22Rv1 (cell line): ENCODE measurements around the gene VEGFA.
A peak's percentile ranks its signal among the peaks of the same experiment; 100 is the strongest.

Source experiments
- H3K27ac ChIP-seq: fragments of 450-650 bp; 2 replicates; pipeline ENCODE4 v1.5.1; 2017
- ZFX ChIP-seq: fragments of 450-650 bp; IDR thresholded peaks from 2 replicates; pipeline ENCODE4 v1.6.1; 2017; ENCODE audit warnings: antibody characterized with exemption, borderline replicate concordance
- TF ChIP-seq, protein P1 (sequence below): fragments of 450-650 bp; IDR thresholded peaks from 2 replicates; pipeline ENCODE4 v1.5.1; 2017; ENCODE audit warnings: mild to moderate bottlenecking

The VEGFA gene

DNA sequence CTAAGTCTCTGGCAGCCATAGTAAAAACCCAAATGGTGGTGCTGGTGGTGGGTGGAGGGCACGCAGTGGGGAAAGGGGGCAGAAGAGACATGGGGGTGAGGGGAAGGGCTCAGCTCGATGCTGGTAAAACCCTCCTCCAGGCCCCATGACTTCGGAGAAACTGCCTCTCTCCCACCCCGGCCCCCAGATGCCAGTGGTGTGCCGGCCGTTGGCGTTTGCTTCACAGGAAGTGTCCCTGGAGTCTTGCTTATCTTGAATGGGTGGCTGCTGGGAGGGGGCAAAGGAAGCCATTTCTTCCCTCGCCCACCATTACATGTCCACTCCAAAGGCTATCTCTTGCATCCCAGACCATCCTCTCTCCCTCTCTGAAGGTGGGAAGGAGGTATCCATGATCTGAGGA, 25.4 kb downstream of the VEGFA start:
- no peak overlapping the region for H3K27ac ChIP-seq
- TF ChIP-seq, protein P1, sequence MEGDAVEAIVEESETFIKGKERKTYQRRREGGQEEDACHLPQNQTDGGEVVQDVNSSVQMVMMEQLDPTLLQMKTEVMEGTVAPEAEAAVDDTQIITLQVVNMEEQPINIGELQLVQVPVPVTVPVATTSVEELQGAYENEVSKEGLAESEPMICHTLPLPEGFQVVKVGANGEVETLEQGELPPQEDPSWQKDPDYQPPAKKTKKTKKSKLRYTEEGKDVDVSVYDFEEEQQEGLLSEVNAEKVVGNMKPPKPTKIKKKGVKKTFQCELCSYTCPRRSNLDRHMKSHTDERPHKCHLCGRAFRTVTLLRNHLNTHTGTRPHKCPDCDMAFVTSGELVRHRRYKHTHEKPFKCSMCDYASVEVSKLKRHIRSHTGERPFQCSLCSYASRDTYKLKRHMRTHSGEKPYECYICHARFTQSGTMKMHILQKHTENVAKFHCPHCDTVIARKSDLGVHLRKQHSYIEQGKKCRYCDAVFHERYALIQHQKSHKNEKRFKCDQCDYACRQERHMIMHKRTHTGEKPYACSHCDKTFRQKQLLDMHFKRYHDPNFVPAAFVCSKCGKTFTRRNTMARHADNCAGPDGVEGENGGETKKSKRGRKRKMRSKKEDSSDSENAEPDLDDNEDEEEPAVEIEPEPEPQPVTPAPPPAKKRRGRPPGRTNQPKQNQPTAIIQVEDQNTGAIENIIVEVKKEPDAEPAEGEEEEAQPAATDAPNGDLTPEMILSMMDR = no peak
- no peak for TF ChIP-seq ZFX

DNA sequence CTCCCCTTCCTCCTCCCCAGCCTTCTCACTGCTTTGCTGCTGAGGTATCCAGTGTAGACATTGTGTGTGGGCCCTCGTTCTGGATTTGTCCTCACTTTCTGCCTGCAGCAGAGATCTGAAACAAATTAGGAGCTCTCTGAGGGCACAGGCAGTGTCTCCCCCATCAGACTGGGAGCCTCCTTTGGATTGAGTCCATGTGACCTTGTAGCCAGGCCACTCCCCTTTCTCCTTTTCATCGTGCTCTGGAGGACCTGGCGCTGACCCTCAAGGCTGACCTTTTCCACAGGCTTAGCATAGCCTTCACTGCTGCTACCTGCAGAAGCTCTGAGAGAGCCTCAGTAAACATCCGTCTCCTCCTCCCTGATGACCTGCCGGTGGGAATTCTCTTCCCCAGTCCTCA, 26.2 kb downstream of the VEGFA start:
- H3K27ac ChIP-seq = no peak overlapping the region
- TF ChIP-seq ZFX = no peak
- TF ChIP-seq, protein P1 = no peak

DNA sequence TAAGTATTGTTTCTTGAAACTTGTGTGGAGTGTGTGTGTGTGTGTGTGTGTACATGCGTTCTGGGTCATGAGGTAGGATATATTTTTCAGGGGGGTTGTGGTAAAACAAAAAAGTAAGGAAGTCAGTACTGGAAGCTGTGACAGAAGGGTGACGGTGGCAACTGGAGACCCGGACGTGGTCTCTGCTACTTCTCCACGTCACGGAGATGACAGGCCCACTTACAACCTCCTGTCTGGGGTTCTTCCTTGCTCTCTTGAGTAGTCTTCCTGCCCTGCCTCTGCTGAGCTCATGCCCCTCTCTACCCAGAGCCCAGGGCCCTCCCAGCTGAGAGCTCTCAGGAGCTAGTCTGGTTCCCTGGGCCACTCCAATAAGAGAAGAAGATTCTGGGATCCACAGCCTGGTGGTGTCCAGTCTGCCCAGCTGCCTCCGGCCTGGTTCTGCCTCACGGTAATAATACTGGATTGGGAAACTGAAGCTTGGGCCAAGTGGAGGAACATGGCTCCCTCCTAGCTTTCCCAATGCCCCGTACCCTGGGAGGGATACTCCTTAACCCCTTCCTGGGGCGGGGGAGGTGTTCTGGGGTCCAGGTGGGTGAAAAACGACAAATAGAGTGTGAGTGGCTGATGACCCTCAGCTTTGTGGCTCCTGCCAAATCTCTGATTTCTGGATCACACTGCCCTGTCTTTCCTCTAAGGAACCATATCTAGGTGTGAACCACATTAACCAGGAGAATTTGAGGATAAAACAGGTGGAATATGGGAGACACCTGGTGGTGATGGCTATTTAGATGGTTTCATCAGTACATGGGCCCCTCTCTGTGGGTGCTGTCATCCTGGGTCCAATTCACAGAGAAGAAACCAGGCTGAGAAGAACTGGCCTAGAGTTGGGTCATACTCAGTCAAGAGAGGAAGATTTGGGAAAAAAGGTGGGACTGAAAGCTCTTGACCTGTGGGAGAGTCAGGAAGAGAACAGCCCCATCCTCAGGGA, 27.2 kb downstream of the VEGFA start:
- TF ChIP-seq, protein P1 = no peak
- TF ChIP-seq ZFX = no peak
- no peak overlapping the region for H3K27ac ChIP-seq

DNA sequence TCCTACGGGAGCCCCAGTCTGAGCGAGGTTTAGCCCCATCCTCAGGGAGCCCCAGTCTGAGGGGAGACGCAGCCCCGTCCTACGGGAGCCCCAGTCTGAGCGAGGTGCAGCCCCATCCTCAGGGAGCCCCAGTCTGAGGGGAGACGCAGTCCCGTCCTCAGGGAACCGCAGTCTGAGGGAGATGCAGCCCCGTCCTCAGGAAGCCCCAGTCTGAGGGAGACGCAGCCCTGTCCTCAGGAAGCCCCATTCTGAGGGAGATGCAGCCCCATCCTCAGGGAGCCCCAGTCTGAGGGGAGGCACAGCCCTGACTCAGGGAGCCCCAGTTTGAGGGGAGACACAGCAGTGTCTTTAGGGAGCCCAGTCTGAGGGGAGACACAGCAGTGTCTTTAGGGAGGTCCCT, 27.9 kb downstream of the VEGFA start:
- peak overlapping the region; percentile 87 for H3K27ac ChIP-seq
- no peak for TF ChIP-seq ZFX
- TF ChIP-seq, protein P1 = no peak

DNA sequence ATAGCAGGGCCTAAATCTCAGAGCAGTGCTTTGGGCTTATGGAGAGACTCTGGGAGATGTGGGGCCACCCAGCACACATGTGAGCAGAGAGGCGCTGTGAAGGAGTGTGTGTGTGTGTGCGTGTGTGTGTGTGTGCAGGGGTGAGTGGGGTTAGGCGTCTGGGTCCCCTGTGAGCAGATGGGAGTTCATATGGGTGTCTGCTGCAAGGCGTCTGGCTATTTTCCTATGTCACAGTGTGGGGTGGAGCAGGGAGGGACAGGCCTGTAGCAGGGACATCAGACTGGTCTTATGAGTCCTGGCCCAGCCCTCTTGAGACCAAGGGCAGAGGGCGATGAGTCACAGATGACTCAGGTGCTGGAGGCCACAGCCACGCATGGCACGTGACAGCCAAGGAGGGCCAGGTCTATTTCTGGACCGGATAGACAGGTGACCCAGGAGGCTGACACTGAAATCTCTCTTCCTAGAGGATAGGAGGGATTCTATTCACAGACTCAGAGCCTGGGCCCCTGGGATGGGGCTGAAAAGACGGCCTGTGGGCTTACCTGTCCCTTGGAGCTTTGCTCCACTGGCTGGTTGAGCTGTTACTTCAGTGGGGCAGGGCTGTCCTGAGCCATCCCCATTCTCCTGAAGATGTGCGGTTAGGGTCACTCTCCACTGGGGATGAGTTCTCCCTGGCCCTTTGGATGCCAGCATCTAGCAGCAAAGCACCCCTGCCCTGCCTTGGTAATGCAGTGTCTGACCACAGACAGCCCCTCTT, 28.9 kb downstream of the VEGFA start:
- peak overlapping the region; percentile 87 for H3K27ac ChIP-seq
- TF ChIP-seq, protein P1 = no peak
- TF ChIP-seq ZFX = no peak

DNA sequence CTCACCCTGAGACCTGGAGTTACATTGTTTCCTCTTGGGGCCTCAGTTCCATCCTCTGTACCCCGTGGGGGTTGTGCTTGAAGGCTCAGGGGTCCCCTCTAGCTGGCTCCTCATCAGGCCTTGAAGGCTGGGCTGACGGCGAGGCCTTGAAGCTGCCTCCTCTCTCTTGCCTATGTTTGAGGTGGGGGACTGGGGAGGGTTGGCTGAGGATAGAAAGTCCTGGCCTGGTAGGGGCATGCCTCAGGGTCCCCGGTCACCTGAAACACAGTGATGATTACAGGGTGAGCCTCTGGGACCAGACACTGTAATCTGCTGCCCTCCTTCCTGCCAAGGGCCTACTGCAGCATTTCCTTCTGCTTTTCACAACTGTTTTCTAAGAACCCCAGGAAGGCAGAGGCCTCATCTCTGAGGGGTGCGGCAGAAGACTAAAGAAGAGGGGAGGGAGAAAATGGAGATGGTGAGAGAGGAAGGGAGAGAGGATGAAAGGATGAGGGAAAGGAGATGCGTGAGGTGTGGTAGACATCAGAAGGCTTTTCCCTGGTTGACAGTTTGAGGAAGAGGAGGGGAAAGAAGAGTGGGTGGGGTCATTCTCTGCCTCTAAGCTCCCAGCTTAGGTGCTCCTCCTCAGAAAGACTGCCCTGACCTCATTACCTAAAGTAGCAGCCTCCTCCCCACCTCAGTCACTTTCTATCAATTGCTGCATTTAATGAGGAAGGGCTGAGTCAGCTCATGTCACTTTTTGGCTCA, 29.7 kb downstream of the VEGFA start:
- peak overlapping the region; percentile 87 for H3K27ac ChIP-seq
- TF ChIP-seq, protein P1 = no peak
- TF ChIP-seq ZFX = no peak

DNA sequence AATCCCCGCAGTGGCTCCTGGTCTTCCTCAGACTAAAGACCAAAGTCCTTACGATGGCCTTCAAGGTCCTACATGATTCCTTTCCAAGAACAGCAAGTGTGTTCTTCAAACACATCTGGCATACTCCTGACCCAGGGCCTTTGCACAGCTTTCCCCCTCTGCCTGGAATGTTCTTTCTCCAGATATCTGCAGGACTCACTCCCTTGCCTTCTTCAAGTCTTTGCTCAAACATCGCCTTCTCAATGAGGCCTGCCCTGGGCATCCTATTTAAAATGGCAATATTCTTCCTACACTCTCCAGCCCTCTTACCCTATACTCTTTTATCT, 30.2 kb downstream of the VEGFA start:
- peak overlapping the region; percentile 87 for H3K27ac ChIP-seq
- TF ChIP-seq ZFX = no peak
